ENCODE results near the gene TRPM6.

The TRPM6 gene

DNA sequence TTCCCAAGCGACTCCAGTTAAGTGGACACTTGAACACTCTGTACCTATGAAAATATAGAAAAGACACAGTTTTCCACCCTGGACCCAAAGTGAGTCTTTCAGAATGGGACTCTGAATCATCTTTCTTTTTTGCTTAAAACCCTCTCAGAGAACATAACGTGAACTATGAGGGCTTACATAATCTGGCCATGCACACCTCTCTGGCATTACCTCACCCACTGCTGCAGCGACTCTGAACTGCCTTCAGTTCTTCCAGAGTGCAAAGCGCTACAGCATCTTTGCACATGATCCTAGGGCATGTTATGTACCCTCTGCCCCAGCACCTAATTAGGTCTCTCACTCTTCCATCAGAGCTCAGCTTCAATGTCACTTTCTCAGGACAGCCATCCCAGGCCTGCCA is 204.4 kb downstream of the TRPM6 start:
- H3K4me3 ChIP-seq (ENCODE audit: insufficient read depth, low read length, poor library complexity, severe bottlenecking), result no peak overlapping the region
- H3K4me2 ChIP-seq (ENCODE audit: low read depth, low read length, poor library complexity, severe bottlenecking), result no peak overlapping the region
- H3K27me3 ChIP-seq (ENCODE audit: low read length), result 0 out of 2 replicates have a peak, but pooled peaks cover 3% of the 10 kb centered on the region
- H3K9ac ChIP-seq (ENCODE audit: low read length), result no peak overlapping the region
- no peak overlapping the region for H2AFZ ChIP-seq (ENCODE audit: low read depth, low read length, severe bottlenecking)
- H3K9me3 ChIP-seq (ENCODE audit: insufficient read depth, low read length), result no peaks in the 10 kb centered on the region
- no peaks in the 10 kb centered on the region for H4K20me1 ChIP-seq (ENCODE audit: low read depth, low read length)
- no peaks in the 10 kb centered on the region for H3K36me3 ChIP-seq (ENCODE audit: low read length)
- no peaks in the 10 kb centered on the region for H3K9me2 ChIP-seq (replicated peaks; ENCODE audit: insufficient read depth, low read length)
- H3K79me2 ChIP-seq (ENCODE audit: insufficient read depth, low read length), result no peaks in the 10 kb centered on the region
- TF ChIP-seq, protein P1, sequence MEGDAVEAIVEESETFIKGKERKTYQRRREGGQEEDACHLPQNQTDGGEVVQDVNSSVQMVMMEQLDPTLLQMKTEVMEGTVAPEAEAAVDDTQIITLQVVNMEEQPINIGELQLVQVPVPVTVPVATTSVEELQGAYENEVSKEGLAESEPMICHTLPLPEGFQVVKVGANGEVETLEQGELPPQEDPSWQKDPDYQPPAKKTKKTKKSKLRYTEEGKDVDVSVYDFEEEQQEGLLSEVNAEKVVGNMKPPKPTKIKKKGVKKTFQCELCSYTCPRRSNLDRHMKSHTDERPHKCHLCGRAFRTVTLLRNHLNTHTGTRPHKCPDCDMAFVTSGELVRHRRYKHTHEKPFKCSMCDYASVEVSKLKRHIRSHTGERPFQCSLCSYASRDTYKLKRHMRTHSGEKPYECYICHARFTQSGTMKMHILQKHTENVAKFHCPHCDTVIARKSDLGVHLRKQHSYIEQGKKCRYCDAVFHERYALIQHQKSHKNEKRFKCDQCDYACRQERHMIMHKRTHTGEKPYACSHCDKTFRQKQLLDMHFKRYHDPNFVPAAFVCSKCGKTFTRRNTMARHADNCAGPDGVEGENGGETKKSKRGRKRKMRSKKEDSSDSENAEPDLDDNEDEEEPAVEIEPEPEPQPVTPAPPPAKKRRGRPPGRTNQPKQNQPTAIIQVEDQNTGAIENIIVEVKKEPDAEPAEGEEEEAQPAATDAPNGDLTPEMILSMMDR (IDR thresholded peaks at IDR 0.05; ENCODE audit: insufficient read depth, low read length, poor library complexity, severe bottlenecking), result no peak
- TF ChIP-seq EZH2phosphoT487 (conservative IDR thresholded peaks at IDR 0.05; ENCODE audit: low read length), result no peak
- no peaks in the 10 kb centered on the region for H3F3A ChIP-seq (ENCODE audit: insufficient read depth)
- H3K27ac ChIP-seq (ENCODE audit: low read depth, low read length), result no peak overlapping the region

DNA sequence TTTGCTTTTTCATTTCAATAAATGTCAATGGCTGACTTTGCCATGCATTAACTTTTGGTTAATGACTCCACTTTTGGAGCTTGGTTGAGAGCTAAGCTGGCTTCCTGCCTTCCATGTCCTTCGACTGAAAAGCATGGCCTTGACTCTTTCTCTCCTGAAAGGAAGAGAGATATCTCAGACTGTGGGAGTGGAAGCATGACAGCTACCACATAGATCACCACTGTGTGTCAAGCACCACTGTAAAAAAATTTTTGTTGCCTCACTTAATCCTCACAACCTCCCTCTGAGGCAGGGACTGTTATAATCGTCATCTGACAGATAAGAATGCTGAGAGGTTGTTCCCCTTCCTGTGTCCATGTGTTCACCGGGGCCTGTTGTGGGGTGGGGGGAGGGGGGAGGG is 205.8 kb downstream of the TRPM6 start:
- H4K20me1 ChIP-seq (ENCODE audit: low read depth, low read length), result no peaks in the 10 kb centered on the region
- H3K9me2 ChIP-seq (replicated peaks; ENCODE audit: insufficient read depth, low read length), result no peaks in the 10 kb centered on the region
- no peak overlapping the region for H3K9ac ChIP-seq (ENCODE audit: low read length)
- no peaks in the 10 kb centered on the region for H3K36me3 ChIP-seq (ENCODE audit: low read length)
- no peak overlapping the region for H3K4me2 ChIP-seq (ENCODE audit: low read depth, low read length, poor library complexity, severe bottlenecking)
- TF ChIP-seq EZH2phosphoT487 (conservative IDR thresholded peaks at IDR 0.05; ENCODE audit: low read length), result no peak
- H3K9me3 ChIP-seq (ENCODE audit: insufficient read depth, low read length), result no peaks in the 10 kb centered on the region
- H3K4me3 ChIP-seq (ENCODE audit: insufficient read depth, low read length, poor library complexity, severe bottlenecking), result no peak overlapping the region
- no peaks in the 10 kb centered on the region for H3K27me3 ChIP-seq (ENCODE audit: low read length)
- no peaks in the 10 kb centered on the region for H3F3A ChIP-seq (ENCODE audit: insufficient read depth)
- H3K79me2 ChIP-seq (ENCODE audit: insufficient read depth, low read length), result no peaks in the 10 kb centered on the region
- H2AFZ ChIP-seq (ENCODE audit: low read depth, low read length, severe bottlenecking), result no peak overlapping the region
- H3K27ac ChIP-seq (ENCODE audit: low read depth, low read length), result no peak overlapping the region

DNA sequence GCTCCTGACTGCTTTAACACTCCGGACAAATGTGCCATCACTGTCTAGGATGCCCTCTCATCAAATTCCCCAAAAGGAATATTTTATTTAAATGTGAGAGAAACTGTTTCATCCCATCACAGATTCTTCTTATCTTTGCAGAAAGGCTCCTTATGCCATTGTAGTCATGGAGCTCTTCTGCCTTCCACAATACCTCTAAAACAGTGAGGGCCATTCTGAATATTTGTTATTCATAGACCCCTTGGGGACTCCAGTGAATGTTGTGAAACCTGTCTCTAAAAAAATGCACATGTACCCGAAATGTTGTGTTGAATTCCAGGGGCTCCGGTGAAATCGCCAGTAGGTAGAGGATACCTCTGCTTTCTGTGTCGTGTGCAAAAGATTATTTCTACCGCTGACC is 213.6 kb downstream of the TRPM6 start:
- Histone ChIP-seq H3K9ac (ENCODE audit: low read length) (no peak overlapping the region), H4K20me1 (ENCODE audit: low read depth, low read length) (no peaks in the 10 kb centered on the region), H3K27me3 (ENCODE audit: low read length) (peaks cover 4% of the 10 kb centered on the region; the same call in 1 of the 2 replicates), H2AFZ (ENCODE audit: low read depth, low read length, severe bottlenecking) (no peak overlapping the region), H3K4me3 (ENCODE audit: insufficient read depth, low read length, poor library complexity, severe bottlenecking) (no peak overlapping the region), H3K36me3 (ENCODE audit: low read length) (no peaks in the 10 kb centered on the region), H3K4me2 (ENCODE audit: low read depth, low read length, poor library complexity, severe bottlenecking) (no peak overlapping the region), H3F3A (ENCODE audit: insufficient read depth) (no peaks in the 10 kb centered on the region), H3K27ac (ENCODE audit: low read depth, low read length) (no peak overlapping the region), H3K9me3 (ENCODE audit: insufficient read depth, low read length) (no peaks in the 10 kb centered on the region), H3K79me2 (ENCODE audit: insufficient read depth, low read length) (no peaks in the 10 kb centered on the region), H3K9me2 (replicated peaks; ENCODE audit: insufficient read depth, low read length) (no peaks in the 10 kb centered on the region)
- no peak for TF ChIP-seq EZH2phosphoT487 (conservative IDR thresholded peaks at IDR 0.05; ENCODE audit: low read length)
- TF ChIP-seq, protein P1 (IDR thresholded peaks at IDR 0.05; ENCODE audit: insufficient read depth, low read length, poor library complexity, severe bottlenecking), result no peak

All from SU-DHL-6 (cell line).